ENCODE data around the gene YTHDF1. TPM values are rescaled to one million over a fixed set of nuclear protein-coding genes. Genes with fewer than 3 reads are reported as not detected.

Gene YTHDF1
- total RNA-seq, 1 experiment from 2014 or later: 85.4 TPM

DNA sequence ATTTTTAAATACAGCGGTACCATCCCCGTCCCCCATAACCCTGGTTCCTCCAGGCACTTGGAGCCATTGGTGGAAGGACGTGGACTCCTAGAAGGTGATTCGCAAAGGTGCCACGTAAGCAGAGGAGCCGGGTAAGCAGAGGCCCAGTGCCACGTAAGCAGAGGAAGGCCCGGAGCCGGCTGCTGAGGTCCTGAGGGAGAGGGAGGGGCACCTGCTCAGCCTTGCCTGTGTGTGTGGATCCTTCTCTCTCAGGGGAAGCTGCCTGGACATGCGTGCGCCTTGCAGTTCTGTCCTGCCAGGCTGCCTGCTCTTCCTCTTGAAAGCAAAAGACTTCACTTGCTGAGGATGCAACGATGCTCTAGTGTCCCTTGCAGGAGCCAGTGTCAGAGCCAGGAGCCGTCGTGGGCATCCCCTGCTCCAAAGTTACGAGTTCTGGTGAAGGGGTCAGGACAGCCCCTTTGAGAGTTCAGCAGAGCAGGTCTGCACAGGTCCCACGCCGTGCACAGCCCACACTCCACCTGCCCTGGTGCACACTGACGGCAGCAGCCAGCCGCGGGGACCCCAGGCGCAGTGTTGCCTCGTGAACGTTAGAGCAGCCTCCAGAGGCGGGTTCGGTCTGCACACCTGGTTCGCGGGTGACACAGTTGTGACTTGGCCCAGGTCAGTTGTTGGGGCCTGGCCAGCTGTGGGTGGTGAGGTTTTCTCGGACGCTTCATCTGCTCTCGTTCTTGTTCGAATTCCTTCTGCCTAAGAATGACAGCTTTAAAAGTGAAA, 40.2 kb upstream of the YTHDF1 start:
- H2BK20ac ChIP-seq (ENCODE audit: low read depth, low read length, poor library complexity, severe bottlenecking): no peak overlapping the region
- peaks cover 0 to under 1% of the 10 kb centered on the region in 2 experiments; a peak in 3 of 5 replicates for H3K9me3 Mint-ChIP-seq
- no peak overlapping the region for H4K5ac ChIP-seq (ENCODE audit: insufficient read length, low read depth, low read length)
- peaks cover 56% of the 10 kb centered on the region for H3K27me3 Mint-ChIP-seq (ENCODE audit: low read depth)
- no peaks in the 10 kb centered on the region for H3K4me1 ChIP-seq (ENCODE audit: insufficient read depth, low read length)
- no peak overlapping the region for H3K4ac ChIP-seq (ENCODE audit: low read depth, low read length)
- DNase-seq: no peak
- no CpG with 5 or more reads among the region's 31 CpGs for WGBS (ENCODE audit: extremely low coverage, insufficient read length, low lambda C conversion rate)
- no peak overlapping the region for H3K4me2 ChIP-seq (ENCODE audit: insufficient read depth, insufficient read length, low read length)
- H3K18ac ChIP-seq (ENCODE audit: insufficient read length, low read depth, low read length): no peak overlapping the region
- TF ChIP-seq CTCF (conservative IDR thresholded peaks at IDR 0.05): no peak
- no peak overlapping the region for H2AK5ac ChIP-seq (ENCODE audit: insufficient read length, low read length)
- no peak overlapping the region for H3T11ph ChIP-seq (ENCODE audit: low read length)
- H3K23ac ChIP-seq (ENCODE audit: insufficient read length, low read depth, low read length): no peak overlapping the region
- H3K9me3 ChIP-seq (ENCODE audit: control insufficient read depth, low read depth, low read length): no peaks in the 10 kb centered on the region
- H4K20me1 ChIP-seq (ENCODE audit: control insufficient read depth, insufficient read depth, insufficient read length): no peaks in the 10 kb centered on the region
- peaks cover 24 to 28% of the 10 kb centered on the region in 2 experiments for H3K4me1 Mint-ChIP-seq
- H2BK120ac ChIP-seq (ENCODE audit: low read depth, low read length, poor library complexity, severe bottlenecking): no peak overlapping the region
- H3K27ac ChIP-seq (ENCODE audit: insufficient read length, low read depth, low read length): no peak overlapping the region
- no peak overlapping the region for H4K91ac ChIP-seq (ENCODE audit: insufficient read length, low read depth, low read length)
- no peak overlapping the region for H3K56ac ChIP-seq (ENCODE audit: insufficient read length, low read depth, low read length)
- 0 out of 7 replicates have a peak, but pooled peaks cover 0 to under 1% (median 0%) of the 10 kb centered on the region in 3 experiments for H3K36me3 Mint-ChIP-seq (ENCODE audit: insufficient read depth in 1 of 3, low read depth in 3 of 3)
- H3K9ac ChIP-seq (ENCODE audit: extremely low read depth, insufficient read length, low read length): no peak overlapping the region
- no peaks in the 10 kb centered on the region for H3K79me2 ChIP-seq (ENCODE audit: insufficient read depth, low read length)
- no peak overlapping the region for H3K27ac Mint-ChIP-seq
- H3K14ac ChIP-seq (ENCODE audit: insufficient read depth, low read length): no peak overlapping the region; the same call in 1 of the 2 replicates
- no peak overlapping the region for H2BK12ac ChIP-seq (ENCODE audit: insufficient read length, low read depth, low read length)
- no peaks in the 10 kb centered on the region for H3K79me1 ChIP-seq (ENCODE audit: insufficient read depth, low read depth, low read length, poor library complexity, severe bottlenecking)
- H2AFZ ChIP-seq (ENCODE audit: low read length): no peak overlapping the region
- no peak overlapping the region for H2BK5ac ChIP-seq (ENCODE audit: insufficient read length, low read length)
- H4K8ac ChIP-seq (replicated peaks; ENCODE audit: insufficient read length, low read depth, low read length): no peak overlapping the region
- peaks cover 15% of the 10 kb centered on the region for H3K23me2 ChIP-seq (ENCODE audit: insufficient read length, low read depth, low read length, poor library complexity, severe bottlenecking)
- H3K4me3 Mint-ChIP-seq: peak overlapping the region in 1 of 2 experiments; percentile 35; a peak in 1 of 5 replicates
- H2BK15ac ChIP-seq (ENCODE audit: low read depth, low read length): no peak overlapping the region
- H3K27me3 ChIP-seq (ENCODE audit: insufficient read depth, low read length): peaks cover 4% of the 10 kb centered on the region; the same call in 1 of the 2 replicates
